Measurements from ENCODE around the gene EEF1AKMT3.
"Not testable (repeated sequence)": the region's sequence is repeated elsewhere in the genome, so short reads cannot be mapped to it uniquely, and the experiment has no call there.

EEF1AKMT3 gene

DNA sequence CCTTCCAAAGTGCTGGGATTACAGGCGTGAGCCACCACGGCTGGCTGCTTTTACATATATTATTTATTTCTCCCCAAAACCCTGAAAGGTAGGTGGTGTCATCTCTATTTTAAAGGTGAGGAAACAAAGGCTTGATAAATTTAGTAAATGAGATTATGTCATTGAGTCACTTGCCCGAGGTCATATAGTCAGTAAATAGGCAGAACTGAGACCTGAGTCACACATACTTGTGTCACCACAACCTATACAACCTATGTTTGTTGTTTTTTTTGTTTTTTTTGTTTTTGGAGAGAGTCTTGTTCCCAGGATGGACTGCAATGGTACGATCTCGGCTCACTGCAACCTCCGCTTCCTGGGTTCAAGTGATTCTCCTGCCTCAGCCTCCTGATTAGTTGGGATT lies 22.9 kb downstream of the EEF1AKMT3 start:
- DNase-seq = no peak

DNA sequence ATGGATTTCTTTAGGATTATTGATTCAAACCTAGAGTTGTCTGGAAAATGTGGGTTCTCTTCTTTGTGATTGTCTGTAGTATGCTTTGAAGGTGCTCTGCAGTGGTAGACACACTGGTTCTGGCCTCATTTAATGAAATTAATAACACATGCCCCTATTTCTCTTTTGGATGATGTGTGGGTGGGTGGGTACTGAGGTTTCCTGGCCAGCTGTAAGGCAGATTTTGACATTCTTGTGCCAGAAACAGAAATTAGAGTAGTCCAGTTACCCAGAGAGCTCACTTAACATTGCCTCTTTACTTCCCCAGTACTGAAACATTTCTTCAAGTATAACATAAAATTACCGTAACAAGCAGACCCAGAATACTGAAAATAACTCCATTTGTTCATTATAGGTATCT lies 24.6 kb downstream of the EEF1AKMT3 start:
- DNase-seq = no peak

DNA sequence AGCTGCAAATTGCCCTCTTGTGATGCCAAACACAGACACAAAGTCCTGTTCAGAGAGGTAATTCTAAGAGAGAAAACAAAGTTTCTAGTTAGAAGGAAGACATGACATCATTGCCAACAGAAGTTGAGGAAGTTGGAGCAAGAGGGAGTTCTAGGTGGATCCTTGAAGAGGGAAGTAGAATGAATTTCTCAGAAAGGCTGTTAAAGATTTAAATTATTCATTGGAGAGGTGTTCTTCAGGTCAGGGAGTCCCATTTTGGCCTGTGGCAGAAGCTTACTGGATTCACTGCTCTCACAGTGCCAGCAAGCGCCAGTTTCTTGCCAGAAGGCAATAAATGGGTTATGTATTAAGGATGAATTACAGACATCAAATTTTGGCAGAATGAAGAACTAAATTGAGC lies 25.5 kb downstream of the EEF1AKMT3 start:
- no peak for DNase-seq

DNA sequence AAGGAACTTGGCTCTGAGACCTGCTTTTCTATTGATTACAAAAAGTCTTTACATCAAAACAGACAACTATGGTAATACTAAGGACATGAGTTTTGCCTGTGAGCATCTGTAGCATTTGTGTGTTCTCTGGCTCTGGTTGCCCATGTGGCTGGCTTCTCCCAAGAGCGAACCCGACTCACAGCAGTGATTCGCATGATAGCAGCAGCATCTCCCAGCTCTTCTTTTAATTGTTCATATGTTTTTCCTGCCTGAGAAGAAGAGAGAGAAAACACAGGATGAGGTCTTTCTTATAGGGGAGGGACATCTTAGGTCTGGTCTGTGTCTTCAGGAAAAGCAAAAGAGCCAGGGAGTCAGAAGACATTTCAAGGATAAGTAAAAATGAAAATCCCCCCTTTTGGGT lies 28.6 kb downstream of the EEF1AKMT3 start:
- no peak for DNase-seq

DNA sequence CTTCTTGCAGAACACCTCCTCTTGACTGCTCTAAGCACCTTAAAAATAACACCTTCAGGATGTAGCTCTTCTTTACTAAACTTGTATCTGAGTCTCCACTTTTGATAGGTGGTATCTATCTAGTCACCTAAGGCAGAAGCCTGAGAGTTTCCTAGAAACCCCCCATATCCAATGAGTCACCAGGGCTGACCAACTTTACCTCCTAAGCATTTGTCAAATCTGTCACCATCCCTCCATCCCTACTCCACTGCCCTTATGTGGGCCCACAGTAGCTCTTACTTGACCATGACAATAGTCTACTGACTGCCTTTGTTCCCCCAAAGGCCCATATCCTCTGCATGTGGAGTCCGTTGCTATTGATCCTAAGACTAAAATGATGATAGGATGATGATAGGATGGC lies 30.2 kb downstream of the EEF1AKMT3 start:
- DNase-seq = no peak

DNA sequence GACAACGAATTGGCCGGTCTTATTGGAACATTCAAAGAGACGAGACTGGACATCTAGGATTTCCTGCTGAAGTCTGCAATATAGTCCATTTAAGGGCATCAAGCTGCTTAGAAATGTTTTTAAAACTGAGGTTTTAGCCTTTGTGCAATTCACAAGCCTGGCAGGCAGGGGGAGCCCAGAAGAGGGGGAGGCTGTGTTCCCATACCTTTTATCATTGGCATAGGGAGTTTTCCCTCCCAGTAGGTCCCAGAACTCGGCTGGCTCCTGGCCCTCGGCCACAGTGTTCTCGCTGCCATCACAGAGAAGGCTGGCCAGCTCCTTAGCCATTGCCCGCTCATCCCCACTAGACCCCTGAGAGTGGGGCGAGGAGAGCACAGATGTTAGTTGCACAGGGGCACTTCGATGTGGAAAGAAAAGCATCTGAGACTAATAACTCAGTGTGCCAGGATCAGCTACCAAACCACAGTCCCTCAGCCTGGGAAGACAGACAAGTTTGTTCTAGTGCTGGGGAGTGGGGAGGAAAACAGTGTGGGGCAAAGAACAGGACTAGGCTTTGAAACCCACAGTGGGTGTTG lies 31.0 kb downstream of the EEF1AKMT3 start:
- peak; percentile 26 for DNase-seq

DNA sequence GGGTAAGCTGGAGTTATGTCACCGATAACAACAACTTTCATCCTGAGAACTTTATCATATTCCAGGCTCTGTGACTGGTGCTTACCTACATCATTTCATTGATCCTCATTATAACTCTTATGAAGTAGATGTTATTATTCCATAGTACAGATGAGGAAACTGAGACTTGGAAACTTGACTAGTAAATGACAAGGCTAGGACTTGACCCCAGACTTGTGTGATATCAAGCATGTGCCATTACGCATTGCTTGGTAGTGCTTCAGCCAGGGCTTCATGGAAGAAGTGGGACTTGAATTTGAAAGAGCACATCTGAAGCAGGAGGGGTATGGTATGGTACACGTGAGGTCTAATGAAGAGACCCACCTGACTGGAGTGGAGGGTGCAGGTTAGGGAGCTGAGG lies 34.3 kb downstream of the EEF1AKMT3 start:
- DNase-seq = no peak

DNA sequence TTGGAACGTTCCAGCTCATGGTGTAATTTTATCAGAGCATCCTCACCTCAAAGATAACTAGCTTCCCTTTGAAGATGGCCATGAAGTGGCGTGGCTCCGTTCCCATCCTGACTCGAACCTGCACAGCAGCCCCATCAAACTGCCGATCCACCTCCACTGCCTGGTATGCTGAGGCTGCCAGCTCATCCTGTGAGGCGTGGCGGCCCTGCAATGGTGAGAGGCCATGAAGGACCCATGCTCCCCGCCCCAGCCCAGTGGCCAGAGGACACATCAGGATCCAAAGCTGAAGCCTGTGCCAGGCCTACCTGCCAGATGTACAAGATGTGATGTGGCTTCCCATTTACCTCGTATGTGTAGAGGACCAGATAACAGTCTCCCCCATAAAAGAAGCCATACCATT lies 34.9 kb downstream of the EEF1AKMT3 start:
- no peak for DNase-seq

DNA sequence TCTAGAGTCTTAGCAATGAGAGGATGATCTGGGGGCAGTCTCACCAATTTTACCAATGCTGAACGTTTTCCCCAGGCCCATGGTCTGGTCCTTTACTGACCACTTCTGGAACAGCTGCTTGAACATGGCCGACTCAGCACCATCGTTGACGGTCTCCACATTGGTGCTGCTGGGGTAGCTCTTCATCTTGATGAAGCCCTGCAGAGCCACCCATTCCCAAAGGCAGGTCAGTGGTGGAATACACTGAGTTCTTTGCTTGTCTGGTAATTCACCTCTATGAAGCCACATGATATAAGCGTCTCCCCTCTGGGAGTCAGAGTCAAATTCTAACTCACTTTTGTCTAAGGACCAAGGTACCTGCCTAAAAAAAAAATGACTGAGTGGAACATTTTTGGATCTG lies 35.9 kb downstream of the EEF1AKMT3 start:
- DNase-seq = no peak

DNA sequence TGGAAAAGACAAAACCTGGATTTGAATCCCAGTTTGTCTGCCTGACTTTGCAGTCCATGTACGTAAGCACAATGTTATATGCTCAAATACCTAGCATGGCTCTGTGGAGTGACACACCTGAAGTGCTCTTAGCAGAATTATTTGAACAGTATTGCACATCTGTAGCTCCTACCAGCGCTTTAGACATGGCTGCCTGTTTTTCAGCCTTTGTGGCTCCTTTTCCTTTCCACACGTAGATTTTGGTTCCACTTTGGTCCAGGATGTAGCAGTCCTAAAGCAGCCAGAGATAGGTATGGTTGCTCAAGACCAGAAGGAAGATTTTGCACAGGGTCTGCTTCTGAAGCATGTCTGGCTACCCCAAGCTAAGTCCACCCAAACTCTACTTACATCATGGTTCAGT lies 37.0 kb downstream of the EEF1AKMT3 start:
- no peak for DNase-seq

DNA sequence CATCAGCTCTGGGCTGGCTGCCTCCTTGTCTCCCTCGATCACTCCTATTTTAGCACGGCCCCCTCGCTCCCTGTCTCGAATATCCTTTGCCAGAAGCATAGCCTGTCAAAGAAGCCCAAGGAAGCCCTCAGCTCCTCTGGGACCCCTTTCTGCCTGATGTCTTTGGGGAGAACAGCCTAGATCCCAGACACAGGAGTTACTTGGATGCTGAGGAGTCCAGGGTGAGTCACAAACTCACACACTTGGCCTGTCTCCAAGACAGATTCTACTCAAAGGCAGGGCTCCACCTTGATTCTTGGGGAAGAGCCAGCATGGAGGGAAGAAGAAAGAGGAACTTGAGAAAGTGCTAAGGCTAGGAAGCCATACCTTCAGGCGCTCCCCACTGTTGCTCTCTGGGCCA lies 38.0 kb downstream of the EEF1AKMT3 start:
- no peak for DNase-seq

DNA sequence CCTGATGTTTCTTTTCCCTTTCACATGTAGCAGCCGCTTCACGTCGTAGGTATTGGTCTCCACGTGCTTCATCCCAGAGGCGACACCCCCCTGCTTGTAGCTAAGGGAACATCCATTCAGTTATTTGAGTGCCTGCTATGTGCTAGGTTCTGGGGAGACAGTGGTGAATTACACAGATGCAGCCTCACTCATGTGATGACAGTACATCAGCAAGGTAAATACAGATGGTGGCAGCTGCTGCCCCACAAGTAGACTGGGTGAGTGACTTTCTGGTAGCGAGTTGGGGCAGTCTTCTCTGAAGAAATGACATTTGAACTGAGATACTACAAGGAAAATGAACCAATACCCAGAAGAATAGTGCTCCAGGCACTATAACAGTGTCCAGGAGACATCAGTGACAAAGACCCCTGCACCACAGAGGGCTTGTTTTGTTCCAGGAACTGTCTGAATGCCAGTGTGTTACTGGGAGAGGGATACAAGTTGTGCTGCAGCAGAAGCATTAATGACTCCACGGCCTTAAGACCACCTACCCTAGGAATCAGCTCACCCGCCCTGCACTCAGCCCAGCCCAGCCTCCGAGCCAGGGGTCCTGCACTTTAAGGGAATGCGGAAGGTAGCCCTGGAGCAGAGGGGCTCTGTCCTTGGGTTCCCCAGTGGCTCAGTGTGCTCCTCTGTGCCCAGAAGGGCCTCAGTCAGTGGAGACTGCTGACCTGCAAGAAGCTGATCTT lies 38.8 kb downstream of the EEF1AKMT3 start:
- no peak for DNase-seq

DNA sequence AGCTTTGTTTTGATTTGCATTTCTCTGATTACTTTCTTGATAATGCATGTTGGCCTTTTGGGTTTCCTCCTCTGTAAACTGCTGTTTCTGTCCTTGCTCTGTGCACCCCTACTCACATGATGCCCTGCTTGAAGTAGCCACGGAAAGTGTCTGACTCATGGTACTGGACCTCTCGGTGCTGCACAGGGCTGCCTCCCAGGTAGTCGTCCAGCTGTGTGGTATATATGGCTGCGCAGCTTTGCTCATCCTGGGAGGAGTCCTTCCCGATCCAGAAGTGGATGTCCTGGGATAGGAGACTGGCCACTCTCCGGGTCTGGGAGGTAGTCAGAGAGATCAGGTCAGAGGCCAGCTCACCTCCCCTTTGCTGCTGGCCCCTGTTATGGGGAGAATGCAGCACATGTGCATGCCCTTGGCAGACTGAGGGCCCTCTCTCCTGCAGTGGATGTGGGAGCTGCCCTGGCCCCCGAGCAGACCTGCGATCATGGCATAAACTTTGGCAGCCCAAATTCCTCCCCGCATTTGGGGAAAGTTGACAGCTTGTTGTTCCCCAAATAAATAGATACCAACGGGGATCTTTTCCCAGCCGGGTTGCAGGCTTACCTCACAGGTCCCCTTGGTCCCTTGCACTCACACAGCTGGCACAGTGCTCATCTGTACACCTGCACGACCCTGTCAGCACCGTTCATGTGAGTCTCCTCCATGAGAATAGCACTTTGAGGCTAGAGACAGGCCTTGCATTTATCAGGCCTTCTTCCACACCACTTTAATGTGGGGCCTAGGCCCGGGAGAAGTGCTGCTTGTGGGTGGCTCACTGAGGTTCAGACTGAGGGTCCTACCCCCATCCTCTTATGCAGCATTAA lies 40.9 kb downstream of the EEF1AKMT3 start:
- no peak for DNase-seq

DNA sequence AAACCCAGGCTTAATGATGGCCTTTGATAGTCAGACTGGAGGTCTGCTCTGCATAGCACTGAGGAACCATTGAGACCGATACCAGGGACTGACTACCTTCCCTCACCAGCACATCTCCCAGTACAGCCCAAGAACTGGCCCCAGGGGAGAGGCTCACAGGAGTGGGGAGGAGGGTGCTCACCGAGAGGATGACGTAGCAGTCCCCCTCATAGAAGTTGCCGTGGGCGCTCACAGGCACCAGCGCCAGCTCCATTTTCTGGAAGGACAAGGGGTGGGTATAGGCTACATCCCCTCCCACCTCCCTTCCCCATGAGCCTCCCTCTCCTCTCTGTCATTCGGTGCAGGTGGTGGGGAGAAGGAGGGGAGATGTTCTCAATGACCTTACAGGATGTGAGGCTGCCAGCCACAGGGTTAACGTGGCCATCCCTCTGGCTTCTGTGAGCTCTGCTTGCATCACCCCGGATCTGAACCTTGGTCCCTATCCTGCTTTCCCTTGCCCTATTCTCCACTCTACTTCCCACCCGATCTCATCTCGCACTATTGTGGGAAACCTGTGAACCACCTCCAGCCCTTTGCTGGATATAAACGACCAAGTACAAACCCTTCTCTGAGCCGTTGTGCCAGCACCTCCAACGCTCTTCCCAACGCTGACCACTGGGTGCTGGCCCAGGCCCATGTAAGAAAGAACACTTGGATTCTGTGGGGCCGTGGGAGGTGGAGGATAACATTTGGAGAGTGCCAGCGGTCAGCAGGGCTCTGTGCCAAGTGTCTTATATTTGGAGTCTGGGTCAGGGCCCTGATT lies 41.8 kb downstream of the EEF1AKMT3 start:
- DNase-seq = no peak

DNA sequence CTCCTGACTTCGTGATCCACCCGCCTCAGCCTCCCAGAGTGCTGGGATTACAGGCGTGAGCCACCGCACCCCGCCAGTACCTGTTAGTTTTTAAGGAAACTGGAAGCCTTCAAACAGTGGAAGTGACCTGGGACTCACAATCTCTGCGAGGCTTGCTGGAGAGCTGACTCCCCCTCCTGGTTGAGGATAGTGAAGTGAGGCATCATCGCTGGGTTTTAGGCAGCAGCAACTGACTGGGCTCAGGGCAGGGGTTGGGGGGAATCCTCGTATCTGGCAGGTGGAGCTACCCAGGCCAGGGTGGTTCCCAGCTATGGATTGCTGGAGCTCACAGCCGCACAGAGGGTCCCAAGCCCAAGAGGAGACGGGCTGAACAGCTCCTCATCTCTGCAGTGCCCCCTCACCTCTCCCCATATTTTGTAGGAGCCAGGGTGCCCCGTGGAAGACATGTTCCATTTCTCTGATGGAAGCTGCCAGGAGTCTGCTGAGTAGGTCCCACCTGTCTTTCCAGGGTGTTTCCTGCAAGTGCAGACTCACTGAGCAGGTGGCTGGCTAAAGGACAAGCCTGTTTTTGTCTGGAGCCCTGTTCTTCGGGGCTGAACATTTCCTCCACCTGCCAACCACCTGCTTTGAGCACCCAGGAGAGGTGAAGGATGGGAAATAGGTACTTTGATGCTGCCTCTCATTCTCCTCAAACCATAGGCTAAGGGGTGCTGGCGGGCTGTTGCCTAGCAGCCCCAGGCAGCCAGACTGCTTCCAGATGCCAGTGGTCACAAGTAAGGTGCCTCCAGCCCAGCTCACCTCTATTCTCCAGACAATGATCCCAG lies 43.0 kb downstream of the EEF1AKMT3 start:
- DNase-seq = no peak

DNA sequence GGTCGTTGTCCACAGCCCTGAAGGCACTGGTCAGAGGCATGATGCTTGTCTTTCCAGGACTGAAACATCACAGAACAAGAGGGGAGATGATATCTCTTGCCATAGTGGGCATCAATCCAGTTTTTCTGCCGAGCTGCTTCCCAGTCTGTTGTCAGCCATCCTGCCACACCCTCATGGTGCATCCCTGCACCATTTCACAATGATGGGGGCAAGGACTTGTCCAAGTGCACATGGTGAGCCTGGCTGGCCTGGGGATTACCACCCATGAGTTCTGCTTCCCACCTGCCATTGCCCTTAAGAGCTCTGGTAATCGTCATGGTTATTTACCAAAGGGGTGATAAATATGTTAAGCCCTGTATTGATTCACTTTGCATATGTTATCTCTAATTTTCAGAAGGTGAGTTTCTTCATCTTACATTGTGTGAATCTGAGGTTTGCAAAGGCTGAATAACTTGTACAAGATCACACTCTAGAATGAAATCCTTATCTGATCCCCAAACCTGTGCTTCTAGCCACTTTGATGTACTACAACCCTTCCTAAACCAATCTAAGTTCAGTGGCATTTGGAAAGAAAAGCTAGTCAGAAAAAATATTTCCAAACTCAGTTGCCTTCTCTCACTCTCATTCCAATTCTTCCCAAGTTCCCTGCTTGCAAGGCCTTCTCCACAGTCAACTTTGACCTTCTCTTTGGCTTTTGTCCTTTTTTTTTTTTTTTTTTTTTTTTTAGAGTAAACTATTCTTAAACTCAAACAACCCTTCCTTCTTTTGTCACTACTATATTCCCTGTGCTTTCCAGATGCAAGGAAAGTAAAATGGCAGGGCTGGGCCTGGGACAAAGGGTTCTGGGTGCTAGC lies 43.8 kb downstream of the EEF1AKMT3 start:
- no peak for DNase-seq

DNA sequence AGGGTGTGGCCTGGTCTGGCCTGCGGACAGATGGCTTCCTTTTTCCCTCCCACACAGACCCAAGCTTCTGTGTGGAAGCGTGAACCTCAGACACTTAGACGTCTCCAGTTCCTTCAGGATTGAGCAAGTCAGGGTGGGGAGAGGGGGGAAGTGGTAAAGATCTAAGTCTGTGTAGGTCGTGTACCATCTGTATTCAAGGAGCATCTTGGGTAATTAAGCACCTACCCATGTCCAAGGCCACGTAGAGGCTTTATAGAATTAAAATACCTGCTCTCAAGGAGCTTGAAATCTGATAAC lies 44.4 kb downstream of the EEF1AKMT3 start:
- no peak for DNase-seq

DNA sequence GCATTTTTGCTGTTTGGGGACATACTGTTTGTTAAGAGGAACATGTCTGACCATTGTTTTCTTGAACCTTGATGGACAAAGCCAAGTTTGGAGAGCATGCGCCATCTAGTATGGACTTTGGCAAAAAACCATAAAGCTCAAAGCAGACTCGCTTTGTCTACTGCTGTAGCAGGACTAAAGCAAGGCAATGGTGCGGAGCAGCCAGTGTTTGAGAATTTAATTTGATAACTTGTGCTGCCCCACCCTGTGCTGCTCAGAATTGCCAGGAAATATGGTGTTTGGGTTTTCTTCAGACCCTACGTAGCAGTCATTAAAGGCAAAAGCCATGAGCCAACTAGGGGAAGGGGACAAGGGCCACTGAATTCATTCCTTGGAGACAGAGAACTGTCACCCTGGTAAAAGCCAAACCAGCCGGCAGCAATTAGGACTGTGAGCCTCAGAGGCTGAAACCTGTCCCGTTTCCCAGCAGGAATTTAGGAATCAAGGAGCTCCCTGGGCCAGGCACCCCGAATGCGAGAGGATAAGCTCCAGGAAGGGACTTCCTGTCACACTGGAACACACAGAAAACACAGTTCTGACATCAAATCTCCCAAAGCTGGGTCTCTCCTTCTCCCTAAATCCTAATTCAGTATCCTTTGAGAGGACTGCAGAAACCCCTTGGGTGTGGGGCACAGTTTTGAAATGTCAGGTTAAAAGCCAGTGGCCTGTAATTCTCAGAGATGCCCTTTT lies 45.0 kb downstream of the EEF1AKMT3 start:
- no peak for DNase-seq

DNA sequence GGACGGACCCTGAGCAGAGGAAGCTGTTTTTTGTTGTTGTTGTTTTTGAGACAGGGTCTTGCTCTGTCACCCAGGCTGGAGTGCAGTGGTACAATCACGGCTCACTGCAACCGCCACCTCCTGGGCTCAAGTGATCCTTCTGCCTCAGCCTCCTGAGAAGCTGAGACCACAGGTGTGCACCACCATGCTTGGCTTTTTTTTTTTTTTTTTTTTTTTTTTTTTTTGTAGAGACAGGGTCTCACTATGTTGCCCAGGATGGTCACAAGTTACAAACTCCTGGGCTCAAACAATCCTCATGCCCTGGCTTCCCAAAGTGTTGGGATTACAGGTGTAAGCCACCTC lies 45.5 kb downstream of the EEF1AKMT3 start:
- DNase-seq = not testable (repeated sequence)

DNA sequence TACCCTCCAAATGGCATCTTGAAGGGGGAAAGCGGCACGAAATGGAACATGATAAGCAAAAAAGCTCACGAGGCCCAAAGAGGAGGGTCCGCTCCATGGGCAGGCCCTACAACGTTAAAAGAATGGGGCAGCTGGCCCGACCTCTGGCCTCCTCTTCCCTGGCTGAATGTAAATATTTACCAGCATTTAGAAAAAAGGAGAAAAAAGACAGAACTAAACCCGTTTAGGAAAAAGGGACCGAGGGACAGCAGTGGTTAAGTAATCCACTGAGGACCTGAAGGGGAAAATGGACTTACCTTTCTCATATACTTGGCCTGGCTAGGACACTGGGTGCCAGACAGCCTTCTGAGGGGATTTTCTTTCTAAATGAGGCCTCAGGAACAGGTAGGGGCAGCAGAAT lies 47.7 kb downstream of the EEF1AKMT3 start:
- DNase-seq = not testable (repeated sequence)

DNA sequence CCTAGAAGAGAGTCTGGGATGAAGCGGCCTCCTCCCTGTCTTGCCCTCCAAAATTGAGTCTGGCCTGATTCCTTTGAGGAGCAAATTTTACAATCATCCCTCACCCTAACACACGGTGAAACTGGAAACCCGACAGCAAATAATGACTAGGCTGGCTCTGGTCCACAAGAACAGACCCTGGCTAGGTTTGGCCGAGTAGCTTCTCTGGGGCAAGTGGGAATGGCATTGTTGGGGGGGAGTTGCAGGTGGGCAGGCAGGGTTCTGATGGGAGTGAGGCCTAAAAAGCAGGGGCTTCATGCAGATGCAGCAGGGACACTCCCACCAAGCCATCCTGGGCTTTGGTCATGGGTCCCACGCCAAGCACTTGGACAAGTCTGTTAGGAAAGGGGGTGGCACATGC lies 48.6 kb downstream of the EEF1AKMT3 start:
- DNase-seq = not testable (repeated sequence)
